GM21529 (cell line): ENCODE data around the gene GPR152.
"Not testable (repeated sequence)": the region's sequence is repeated elsewhere in the genome, so short reads cannot be mapped to it uniquely, and the experiment has no call there.

Experiments used
- ATAC-seq: cut with Tn5 transposase; IDR thresholded peaks from one replicate; pipeline ENCODE4 v1.9.1; 2021; ENCODE audit not compliant: unreplicated experiment

Gene GPR152

GRCh38 chr11:67466962-67467771, 14.6 kb upstream of the GPR152 start:
- ATAC-seq = no peak

GRCh38 chr11:67466367-67466766, 13.8 kb upstream of the GPR152 start:
- ATAC-seq = no peak

- ATAC-seq = not testable (repeated sequence)
Observed at GRCh38 chr11:67465530-67465929, 13.0 kb upstream of the GPR152 start.

GRCh38 chr11:67465189-67465510, 12.6 kb upstream of the GPR152 start:
- ATAC-seq = no peak

- peak; percentile 43 for ATAC-seq
Observed at GRCh38 chr11:67464411-67465188, 12.1 kb upstream of the GPR152 start.

GRCh38 chr11:67463680-67464410, 11.3 kb upstream of the GPR152 start:
- ATAC-seq = no peak

GRCh38 chr11:67463186-67463585, 10.7 kb upstream of the GPR152 start:
- no peak for ATAC-seq

GRCh38 chr11:67458266-67458665, 5.7 kb upstream of the GPR152 start:
- no peak for ATAC-seq

GRCh38 chr11:67457453-67457852, 4.9 kb upstream of the GPR152 start:
- ATAC-seq = no peak

GRCh38 chr11:67456068-67456705, 3.7 kb upstream of the GPR152 start:
- ATAC-seq = no peak

- ATAC-seq = no peak
Observed at GRCh38 chr11:67455054-67455453, 2.5 kb upstream of the GPR152 start, which contains the start of gene CABP4. Gene CABP4, plus strand, starts transcription at chr11:67455354. Its CDS starts 70 bp downstream, at chr11:67455424.

- no peak for ATAC-seq
Observed at GRCh38 chr11:67453816-67454732, 1.5 kb upstream of the GPR152 start.

- no peak for ATAC-seq
Observed at GRCh38 chr11:67451658-67451976, 912 bp downstream of the GPR152 start.

- ATAC-seq = no peak
Observed at GRCh38 chr11:67450796-67451657, 1.5 kb downstream of the GPR152 start.

- no peak for ATAC-seq
Observed at GRCh38 chr11:67449116-67449844, 3.2 kb downstream of the GPR152 start.

- no peak for ATAC-seq
Observed at GRCh38 chr11:67448220-67448609, 4.3 kb downstream of the GPR152 start.

GRCh38 chr11:67445515-67445914, 7.0 kb downstream of the GPR152 start:
- ATAC-seq = no peak

GRCh38 chr11:67442504-67443404, 9.8 kb downstream of the GPR152 start:
- ATAC-seq = no peak
